ENCODE results near the gene DRAP1.
A peak's percentile ranks its signal among the peaks of the same experiment; 100 is the strongest.

DNA sequence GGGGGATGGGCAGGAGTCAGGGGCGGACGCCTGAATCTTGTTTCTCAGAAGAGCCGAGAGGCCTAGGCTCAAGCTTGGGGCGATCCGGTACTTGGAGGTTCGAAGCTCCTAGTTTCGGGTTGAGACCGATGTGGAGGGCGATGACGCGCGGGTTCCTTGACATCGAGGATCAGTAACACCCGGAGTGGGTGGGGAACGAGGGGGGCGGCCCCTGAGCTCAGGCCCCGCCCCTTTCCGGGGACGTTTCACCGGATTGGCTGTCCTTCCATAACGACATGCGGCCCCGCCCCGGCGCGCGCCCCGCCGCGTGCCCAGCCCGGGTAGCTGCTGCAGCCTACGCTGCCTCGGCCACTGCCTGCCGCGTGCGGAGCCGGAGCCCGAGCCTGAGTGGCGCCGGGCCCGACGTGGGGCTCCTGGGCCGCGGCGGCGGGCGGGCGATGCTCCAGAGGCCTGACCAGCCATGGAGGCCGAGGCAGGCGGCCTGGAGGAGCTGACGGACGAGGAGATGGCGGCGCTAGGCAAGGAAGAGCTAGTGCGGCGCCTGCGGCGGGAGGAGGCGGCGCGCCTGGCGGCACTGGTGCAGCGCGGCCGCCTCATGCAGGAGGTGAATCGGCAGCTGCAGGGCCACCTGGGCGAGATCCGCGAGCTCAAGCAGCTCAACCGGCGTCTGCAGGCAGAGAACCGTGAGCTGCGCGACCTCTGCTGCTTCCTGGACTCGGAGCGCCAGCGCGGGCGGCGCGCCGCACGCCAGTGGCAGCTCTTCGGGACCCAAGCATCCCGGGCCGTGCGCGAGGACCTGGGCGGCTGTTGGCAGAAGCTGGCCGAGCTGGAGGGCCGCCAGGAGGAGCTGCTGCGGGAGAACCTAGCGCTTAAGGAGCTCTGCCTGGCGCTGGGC is 28.7 kb upstream of the DRAP1 start, which contains the start of gene CCDC85B:
- TF ChIP-seq CTCF (IDR thresholded peaks at IDR 0.05; ENCODE audit: low read depth, low read length, poor library complexity, severe bottlenecking) (peak; percentile 7), EZH2phosphoT487 (IDR thresholded peaks at IDR 0.05; ENCODE audit: borderline replicate concordance, low read length) (no peak)

All from DOHH2 (cell line).